HepG2 (cell line): ENCODE measurements around the gene ARHGEF9. TPM values are rescaled to one million over a fixed set of nuclear protein-coding genes. Genes with fewer than 3 reads are reported as not detected.

Source experiments
- ATAC-seq: fragments of 200-7000 bp; cut with Tn5 transposase; 3 replicates; pipeline ENCODE4 v1.9.1; 2020; ENCODE audit warnings: mild to moderate bottlenecking, moderate library complexity
- BruUV-seq: library from RNA; stranded (reverse); fragments of 400-500 nt; replicated peaks from 2 replicates; lab custom pipeline; 2021; lab: Mats Ljungman, UMichigan
- CTCF ChIA-PET: fragments of 300-600 bp; formaldehyde crosslinking; extraction: SDS; loops from one replicate; lab custom pipeline; 2021; ENCODE audit warnings: low total read pairs, inconsistent platforms, low intra/inter-chr PET ratio; lab: Yijun Ruan, JAX
- POLR2A ChIA-PET: fragments of 350-600 bp; sonication (Branson Sonifier 250); formaldehyde crosslinking; loops from one replicate; lab custom pipeline; 2020; ENCODE audit warnings: antibody characterized with exemption, inconsistent platforms; lab: Yijun Ruan, JAX
- DNase-seq: peaks from one replicate; pipeline ENCODE4 v3.0.0-alpha.2; 2015; ENCODE audit warnings: low spot score
- FAIRE-seq: peaks from 3 replicates; lab custom pipeline; 2011; peaks lifted over from hg19 to GRCh38; lab: Jason Lieb, UNC
- H2AFZ ChIP-seq: one replicate; pipeline ENCODE4 v1.6.1; 2011; ENCODE audit warnings: low read length, inconsistent platforms
- H3K27ac ChIP-seq: fragments of 300-600 bp; 3 replicates; pipeline ENCODE4 v1.8.0; 2011; ENCODE audit warnings: mixed run types, mild to moderate bottlenecking, mixed read lengths, low read length, inconsistent platforms; ENCODE audit not compliant: insufficient read depth; ENCODE audit errors: extremely low read length
- H3K27me3 ChIP-seq, 2 experiments: fragments of 200-600 bp in 1 of 2; 2 replicates in 1 of 2; 3 replicates in 1 of 2; pipeline versions ENCODE4 v1.6.0 to v1.8.0; 2011; ENCODE audit warnings: low read length in 2 of 2, mild to moderate bottlenecking in 2 of 2, moderate library complexity in 2 of 2, inconsistent platforms in 1 of 2; ENCODE audit not compliant: insufficient read depth in 2 of 2, control insufficient read depth in 1 of 2
- H3K36me3 ChIP-seq, 2 experiments: fragments of 200-600 bp in 1 of 2; replicated peaks in 1 of 2; 2 replicates in 1 of 2; 3 replicates in 1 of 2; pipeline versions ENCODE4 v1.5.1 to v1.8.0; 2011; ENCODE audit warnings: low read length in 2 of 2, inconsistent platforms in 1 of 2; ENCODE audit not compliant: insufficient read depth in 2 of 2, control insufficient read depth in 1 of 2
- H3K4me1 ChIP-seq: 2 replicates; pipeline ENCODE4 v1.5.1; 2012; ENCODE audit warnings: low read length, inconsistent platforms; ENCODE audit not compliant: insufficient read depth
- H3K4me2 ChIP-seq: 2 replicates; pipeline ENCODE4 v1.6.0; 2011; ENCODE audit warnings: low read depth, low read length, inconsistent platforms
- H3K4me3 ChIP-seq, 3 experiments: fragments of 200-600 bp in 1 of 3; sonication (generic), shearing (Covaris generic) in 1 of 3; replicated peaks in 1 of 3; 2 replicates each; pipeline ENCODE4 v1.5.1; 2011 to 2016; ENCODE audit warnings: low read length in 3 of 3, inconsistent platforms in 2 of 3, low read depth in 2 of 3, mild to moderate bottlenecking in 2 of 3, control low read depth in 1 of 3, mixed read lengths in 1 of 3; ENCODE audit not compliant: insufficient read depth in 1 of 3
- H3K79me2 ChIP-seq: one replicate; pipeline ENCODE4 v1.6.1; 2011; ENCODE audit warnings: low read length, inconsistent platforms; ENCODE audit not compliant: insufficient read depth
- H3K9ac ChIP-seq: 2 replicates; pipeline ENCODE4 v1.6.0; 2011; ENCODE audit warnings: mild to moderate bottlenecking, low read depth, low read length, inconsistent platforms; ENCODE audit not compliant: insufficient read depth
- H3K9me3 ChIP-seq: 2 replicates; pipeline ENCODE4 v1.5.1; 2012; ENCODE audit warnings: mild to moderate bottlenecking, low read length
- H4K20me1 ChIP-seq: 2 replicates; pipeline ENCODE4 v1.6.0; 2011; ENCODE audit warnings: inconsistent platforms, mild to moderate bottlenecking, low read length, moderate library complexity; ENCODE audit not compliant: insufficient read depth
- ATF7 ChIP-seq, 2 experiments: fragments of 450-650 bp in 1 of 2; sonication (generic) in 1 of 2; formaldehyde crosslinking in 1 of 2; IDR thresholded peaks; 2 replicates each; pipeline versions ENCODE4 v1.4.0 to v1.6.1; 2016 to 2020; ENCODE audit warnings: antibody characterized with exemption in 1 of 2, mild to moderate bottlenecking in 1 of 2, missing genetic modification reagents in 1 of 2
- CBX1 ChIP-seq: IDR thresholded peaks from one replicate; pipeline ENCODE4 v1.6.1; 2016; ENCODE audit warnings: antibody characterized with exemption, low read depth
- RBAK ChIP-seq: sonication (generic); formaldehyde crosslinking; IDR thresholded peaks from 2 replicates; pipeline ENCODE4 v1.5.1; 2020; ENCODE audit warnings: mild to moderate bottlenecking, missing genetic modification reagents
- SALL1 ChIP-seq: sonication (generic); formaldehyde crosslinking; IDR thresholded peaks from 2 replicates; pipeline ENCODE4 v1.8.0; 2022; ENCODE audit warnings: mild to moderate bottlenecking, missing genetic modification reagents
- SNAPC4 ChIP-seq: sonication (generic); formaldehyde crosslinking; IDR thresholded peaks from 2 replicates; pipeline ENCODE4 v1.4.0; 2020; ENCODE audit warnings: mild to moderate bottlenecking, missing genetic modification reagents
- ZNF251 ChIP-seq: sonication (generic); formaldehyde crosslinking; IDR thresholded peaks from 2 replicates; pipeline ENCODE4 v1.9.0; 2021; ENCODE audit warnings: mild to moderate bottlenecking, missing genetic modification reagents
- WGBS: methylation state at CpG from one replicate; pipeline ENCODE4 v1.1.6; 2017; ENCODE audit warnings: low lambda C conversion rate; 5-methylcytosine and 5-hydroxymethylcytosine counted together
- in situ Hi-C: cut with HindIII; loops from 2 replicates; pipeline ENCODE4 v1.10.0; 2017; ENCODE audit warnings: low pct_unique_long_range_greater_than_20kb; ENCODE audit not compliant: extremely low pct_ligation_motif_present
- intact Hi-C: fragments of 100-400 bp; cut with micrococcal nuclease; formaldehyde crosslinking; loops from one replicate; pipeline ENCODE4 v1.10.0; 2022; ENCODE audit not compliant: unreplicated experiment
- polyA plus RNA-seq, 8 experiments: library from polyadenylated mRNA; depleted of rRNA in 3 of 8; stranded (reverse) in 7 of 8; unstranded in 1 of 8; fragments of >200 nt; fragmentation: Illumina TruSeq in 4 of 8; extraction: Trizol in 4 of 8; gene quantifications; 2 replicates each; pipeline versions ENCODE4 v1.2.1 to v1.2.3, GENCODE V29; 2011 to 2016; ENCODE audit warnings: low read depth in 4 of 8, missing spikeins in 1 of 8, mixed read lengths in 1 of 8; ENCODE audit not compliant: insufficient read depth in 1 of 8
- total RNA-seq, 5 experiments: library from RNA; depleted of rRNA; stranded (reverse); fragments of >200 nt; fragmentation: Illumina TruSeq; extraction: Trizol; gene quantifications; 2 replicates each; pipeline ENCODE4 v1.2.3, GENCODE V29; 2016; ENCODE audit warnings: low read depth in 1 of 5

Gene ARHGEF9
- total and polyA plus RNA-seq, 2 of the 13 experiments (the other 11 are each of a cell fraction or from before 2014, with no cell fraction given), result 0.91 to 1.8 TPM

- WGBS, result 0% methylated on average over 1 of the region's 1 CpG
- Histone ChIP-seq H3K36me3 (no peaks in the 10 kb centered on the region), H3K27ac (no peak overlapping the region), H2AFZ (no peak overlapping the region), H4K20me1 (no peaks in the 10 kb centered on the region), H3K9me3 (peaks cover 7% of the 10 kb centered on the region; the same call in 1 of the 2 replicates), H3K4me1 (no peaks in the 10 kb centered on the region), H3K4me3 (no peak overlapping the region), H3K79me2 (no peaks in the 10 kb centered on the region), H3K27me3 (no peaks in the 10 kb centered on the region), H3K9ac (no peak overlapping the region), H3K4me2 (no peak overlapping the region)
- ChIA-PET CTCF (no interaction called here), POLR2A (no interaction called here)
- intact Hi-C loops, result no loop called here
- ATAC-seq, result no peak
- in situ Hi-C loops, result no loop called here
- no peak for DNase-seq
- FAIRE-seq, result no peak
- TF ChIP-seq ATF7 (IDR thresholded peaks at IDR 0.05) (no peak), ATF7 (CRISPR knock-in tag; IDR thresholded peaks at IDR 0.05) (no peak), SALL1 (CRISPR knock-in tag) (no peak), CBX1 (no peak), RBAK (CRISPR knock-in tag) (no peak), ZNF251 (no peak)
- BruUV-seq, result no TSS peak
Observed at GRCh38 chrX:63764946-63765345, 20.1 kb downstream of the ARHGEF9 start.

- no TSS peak for BruUV-seq
- 0% methylated on average over 1 of the region's 1 CpG for WGBS
- no peaks in the 10 kb centered on the region for H4K20me1 ChIP-seq
- H3K27me3 ChIP-seq, result no peaks in the 10 kb centered on the region
- H3K9ac ChIP-seq, result no peak overlapping the region
- H3K27ac ChIP-seq, result no peak overlapping the region
- FAIRE-seq, result no peak
- no peak for DNase-seq
- H3K36me3 ChIP-seq, result no peaks in the 10 kb centered on the region
- H3K4me2 ChIP-seq, result no peak overlapping the region
- H3K9me3 ChIP-seq, result no peaks in the 10 kb centered on the region
- in situ Hi-C loops, result no loop called here
- no peak for ATAC-seq
- H3K79me2 ChIP-seq, result no peaks in the 10 kb centered on the region
- H3K4me1 ChIP-seq, result no peaks in the 10 kb centered on the region
- no peak overlapping the region for H3K4me3 ChIP-seq
- no peak for TF ChIP-seq SNAPC4
- ChIA-PET CTCF (no interaction called here), POLR2A (no interaction called here)
- no peak overlapping the region for H2AFZ ChIP-seq
- intact Hi-C loops, result no loop called here
Observed at GRCh38 chrX:63761639-63762038, 23.4 kb downstream of the ARHGEF9 start.
